MCF 10A (cell line): Measurements from ENCODE around the gene LUZP2. TPM values are rescaled to one million over a fixed set of nuclear protein-coding genes. Genes with fewer than 3 reads are reported as not detected.

ENCODE experiments used
- BruUV-seq: library from RNA; stranded (reverse); fragments of 400-500 nt; replicated peaks from 2 replicates; lab custom pipeline; 2021; lab: Mats Ljungman, UMichigan
- CTCF ChIA-PET: fragments of 300-600 bp; sonication (Branson Sonifier 250); formaldehyde crosslinking; extraction: SDS; loops from one replicate; lab custom pipeline; 2021; ENCODE audit warnings: antibody characterized with exemption, inconsistent platforms; lab: Yijun Ruan, JAX
- POLR2A ChIA-PET: fragments of 300-600, 350-650 bp; sonication (Branson Sonifier 250); formaldehyde crosslinking; extraction: SDS; loops from one replicate; lab custom pipeline; 2020; ENCODE audit warnings: antibody characterized with exemption, inconsistent platforms; lab: Yijun Ruan, JAX
- DNase-seq: peaks from one replicate; pipeline ENCODE4 v3.0.0-alpha.2; 2018; ENCODE audit not compliant: unreplicated experiment
- H3K27ac Mint-ChIP-seq: one replicate; pipeline ENCODE4 v1.8.0; 2022; ENCODE audit warnings: mild to moderate bottlenecking, low read depth, mixed read lengths; ENCODE audit not compliant: unreplicated experiment
- H3K27me3 Mint-ChIP-seq: one replicate; pipeline ENCODE4 v1.8.0; 2022; ENCODE audit warnings: mixed read lengths; ENCODE audit not compliant: insufficient read depth, unreplicated experiment
- H3K36me3 Mint-ChIP-seq: one replicate; pipeline ENCODE4 v1.8.0; 2022; ENCODE audit warnings: mild to moderate bottlenecking, moderate library complexity, mixed read lengths; ENCODE audit not compliant: insufficient read depth, unreplicated experiment
- H3K4me1 Mint-ChIP-seq: one replicate; pipeline ENCODE4 v1.8.0; 2022; ENCODE audit warnings: mixed read lengths; ENCODE audit not compliant: insufficient read depth, unreplicated experiment
- H3K4me3 Mint-ChIP-seq: one replicate; pipeline ENCODE4 v1.8.0; 2022; ENCODE audit warnings: mild to moderate bottlenecking, moderate library complexity, mixed read lengths; ENCODE audit not compliant: unreplicated experiment
- H3K9me3 Mint-ChIP-seq: one replicate; pipeline ENCODE4 v1.8.0; 2022; ENCODE audit warnings: mixed read lengths; ENCODE audit not compliant: unreplicated experiment
- CTCF ChIP-seq: fragments of 200-600 bp; IDR thresholded peaks from one replicate; pipeline ENCODE4 v1.8.0; 2022; ENCODE audit warnings: antibody characterized with exemption, mild to moderate bottlenecking; ENCODE audit not compliant: unreplicated experiment
- intact Hi-C: fragments of 100-400 bp; cut with micrococcal nuclease; formaldehyde crosslinking; loops from 2 replicates; pipeline ENCODE4 v1.14.1; 2022
- total RNA-seq: library from RNA; stranded (reverse); gene quantifications from 2 replicates; pipeline ENCODE4 v1.2.3, GENCODE V29; 2022

LUZP2 gene
- total RNA-seq, 1 experiment from 2014 or later = not detected

DNA sequence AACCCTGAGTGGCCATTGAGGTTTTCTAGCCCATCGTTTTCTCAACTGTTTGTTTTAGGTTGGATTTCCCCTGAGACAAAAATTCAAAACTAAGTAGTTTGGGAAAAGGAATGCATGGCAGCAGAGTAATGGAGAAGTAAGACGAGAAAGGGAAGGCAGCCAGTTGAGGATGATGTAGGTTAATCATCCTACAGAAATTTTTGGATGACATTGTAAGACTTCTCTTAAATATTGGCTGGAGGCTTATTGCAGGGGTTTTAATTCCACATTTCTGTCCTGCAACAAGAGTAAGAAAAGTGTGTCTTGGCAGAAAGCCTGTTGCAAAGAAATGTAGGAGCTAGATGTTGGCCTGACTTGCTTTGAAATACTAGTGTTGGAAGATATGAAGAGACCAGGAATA is 308.8 kb downstream of the LUZP2 start:
- no peak overlapping the region for H3K27ac Mint-ChIP-seq
- no peaks in the 10 kb centered on the region for H3K4me1 Mint-ChIP-seq
- ChIA-PET POLR2A (no interaction called here), CTCF (interaction anchor here (0.6 kb wide), 1 partner anchor 102 kb away, joined by 3 read pairs; no protein-coding TSS in a partner anchor)
- no peak for TF ChIP-seq CTCF
- intact Hi-C loops = no loop called here
- BruUV-seq = no TSS peak
- DNase-seq = no peak
- no peaks in the 10 kb centered on the region for H3K27me3 Mint-ChIP-seq
- H3K4me3 Mint-ChIP-seq = no peak overlapping the region
- H3K36me3 Mint-ChIP-seq = no peaks in the 10 kb centered on the region
- H3K9me3 Mint-ChIP-seq = no peaks in the 10 kb centered on the region

DNA sequence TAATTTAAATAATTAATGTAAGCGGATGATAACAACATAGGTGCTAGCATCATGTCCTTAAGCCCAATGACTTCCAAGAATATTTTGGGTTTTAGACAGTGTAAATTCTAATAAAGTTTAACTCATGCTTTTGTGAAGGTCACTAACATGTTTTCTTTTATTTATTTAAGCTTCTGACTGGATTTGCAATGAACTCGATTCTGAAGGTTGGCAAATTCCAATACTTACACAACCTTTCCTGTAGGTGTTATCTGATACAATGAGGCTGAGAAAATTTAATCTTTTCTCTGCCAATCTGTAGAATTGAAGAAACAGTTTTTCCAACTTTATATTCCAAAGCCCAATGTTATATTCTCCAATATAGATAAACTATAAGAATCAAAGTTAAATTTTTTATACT is 311.3 kb downstream of the LUZP2 start:
- POLR2A ChIA-PET = no interaction called here
- no peak overlapping the region for H3K27ac Mint-ChIP-seq
- BruUV-seq = no TSS peak
- no peak for DNase-seq
- peaks cover 8% of the 10 kb centered on the region for H3K27me3 Mint-ChIP-seq
- intact Hi-C loops = no loop called here
- no peak overlapping the region for H3K4me3 Mint-ChIP-seq
- H3K9me3 Mint-ChIP-seq = peaks cover 3% of the 10 kb centered on the region
- no peaks in the 10 kb centered on the region for H3K36me3 Mint-ChIP-seq
- CTCF ChIA-PET = no interaction called here
- no peak for TF ChIP-seq CTCF
- H3K4me1 Mint-ChIP-seq = no peaks in the 10 kb centered on the region

DNA sequence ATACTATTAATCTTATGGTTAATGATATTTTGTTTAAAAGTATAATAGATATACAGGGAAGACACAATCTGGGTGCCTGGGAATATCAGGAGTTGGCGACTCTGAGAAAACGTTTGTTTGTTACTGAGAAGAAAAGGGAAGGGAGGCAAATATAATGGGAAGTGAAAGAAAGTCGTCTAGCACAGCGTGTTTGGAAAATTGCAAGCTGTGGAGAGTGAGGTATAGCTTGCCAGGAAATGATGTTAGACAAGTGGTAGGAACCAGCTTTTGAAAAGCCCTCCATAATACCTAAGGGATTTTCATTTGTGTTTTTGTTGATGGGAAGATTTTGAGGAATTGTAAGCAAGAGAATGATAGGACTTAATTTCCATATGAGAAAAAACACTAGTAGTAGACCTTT is 322.2 kb downstream of the LUZP2 start:
- no peaks in the 10 kb centered on the region for H3K36me3 Mint-ChIP-seq
- ChIA-PET CTCF (no interaction called here), POLR2A (no interaction called here)
- H3K9me3 Mint-ChIP-seq = no peaks in the 10 kb centered on the region
- H3K4me3 Mint-ChIP-seq = no peak overlapping the region
- no peak overlapping the region for H3K27ac Mint-ChIP-seq
- TF ChIP-seq CTCF = no peak
- no peaks in the 10 kb centered on the region for H3K27me3 Mint-ChIP-seq
- intact Hi-C loops = no loop called here
- H3K4me1 Mint-ChIP-seq = no peaks in the 10 kb centered on the region
- BruUV-seq = no TSS peak
- DNase-seq = no peak

DNA sequence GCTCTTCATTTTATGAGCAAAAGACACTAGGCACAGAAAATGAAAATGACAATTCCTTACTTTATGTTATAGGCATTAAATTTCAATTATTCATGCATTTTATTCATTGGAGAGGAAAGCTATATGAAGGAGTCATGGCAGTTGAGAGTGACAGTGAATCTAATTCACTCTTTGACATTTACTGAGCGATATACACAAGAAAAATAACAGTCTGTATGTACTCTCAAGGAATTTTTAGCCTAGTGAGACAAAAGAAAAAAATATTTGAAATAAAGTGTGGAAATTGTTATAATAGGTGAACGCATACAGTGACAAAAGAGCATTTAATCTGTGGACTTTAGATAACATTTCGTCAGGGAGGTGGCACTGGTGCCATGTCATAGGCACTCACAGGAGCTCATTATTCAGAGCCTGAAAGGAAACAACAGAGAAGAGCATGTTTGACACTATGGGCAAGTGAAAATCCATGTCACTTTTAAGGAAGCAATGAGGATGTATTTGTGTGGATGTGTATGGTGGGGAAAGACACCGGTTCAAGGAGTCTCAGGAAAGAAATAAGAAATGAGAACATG is 323.1 kb downstream of the LUZP2 start:
- ChIA-PET CTCF (interaction anchor here (0.9 kb wide), 1 partner anchor 1162 kb away, joined by 3 read pairs; no protein-coding TSS in a partner anchor), POLR2A (no interaction called here)
- intact Hi-C loops = no loop called here
- H3K36me3 Mint-ChIP-seq = no peaks in the 10 kb centered on the region
- H3K4me3 Mint-ChIP-seq = no peak overlapping the region
- BruUV-seq = no TSS peak
- no peaks in the 10 kb centered on the region for H3K4me1 Mint-ChIP-seq
- no peaks in the 10 kb centered on the region for H3K27me3 Mint-ChIP-seq
- no peak for TF ChIP-seq CTCF
- no peak overlapping the region for H3K27ac Mint-ChIP-seq
- peaks cover under 1% of the 10 kb centered on the region for H3K9me3 Mint-ChIP-seq
- DNase-seq = no peak
